ENCODE measurements around the gene TNK1. TPM values are rescaled to one million over a fixed set of nuclear protein-coding genes. Genes with fewer than 3 reads are reported as not detected.
A peak's percentile ranks its signal among the peaks of the same experiment; 100 is the strongest.

TNK1 gene
- 10.5 and 36.4 TPM in 2 replicates for total RNA-seq (2011; cell fraction: chromatin; rRNA removed; ENCODE audit: low replicate concordance)
- total RNA-seq (2011; cell fraction: nucleolus; rRNA removed), result 28.0 and 33.7 TPM in 2 replicates
- 10.6 and 13.7 TPM in 2 replicates for total RNA-seq (2011; cell fraction: nucleoplasm; rRNA removed)
- total RNA-seq (2014; rRNA removed) (2.1 and 3.2 TPM in 2 replicates), total RNA-seq (2014; rRNA removed; fragmentation: Illumina TruSeq; extraction: Trizol) (1.1 and 1.2 TPM in 2 replicates), total RNA-seq (2015; rRNA removed; fragmentation: Illumina TruSeq; extraction: Trizol) (1.5 and 2.6 TPM in 2 replicates), total RNA-seq (2021) (5.2 and 5.5 TPM in 2 replicates), polyA plus RNA-seq (2011; rRNA removed) (3.0 and 7.3 TPM in 2 replicates), polyA plus RNA-seq (2014; fragmentation: Illumina TruSeq; extraction: Trizol) (2.8 and 3.8 TPM in 2 replicates), polyA plus RNA-seq (2014; fragmentation: Nextera tagmentation; extraction: Ambion mirVana) (under 1 TPM; 0.28 to 0.41 TPM), polyA plus RNA-seq (2014; rRNA removed) (4.2 and 6.8 TPM in 2 replicates), polyA minus RNA-seq (2011; rRNA and poly(A)+ RNA removed) (4.9 and 5.5 TPM in 2 replicates), Bru-seq, nascent RNA (percentile 48 among the genes with signal in this experiment), BruChase-seq, experiment 1, labeled RNA remaining after a 2-hour chase (percentile 40 among the genes with signal in this experiment), BruChase-seq, experiment 2, labeled RNA remaining after a 6-hour chase (percentile 43 among the genes with signal in this experiment)
- polyA plus RNA-seq (2011; cell fraction: cytosol; rRNA removed), result 6.9 and 7.3 TPM in 2 replicates
- 21.3 and 23.4 TPM in 2 replicates for polyA plus RNA-seq (2011; cell fraction: nucleus; rRNA removed)
- 2.9 and 5.2 TPM in 2 replicates for polyA plus RNA-seq (2012)
- polyA minus RNA-seq (2011; cell fraction: cytosol; rRNA and poly(A)+ RNA removed), result 5.5 and 6.7 TPM in 2 replicates
- 14.5 and 20.9 TPM in 2 replicates for polyA minus RNA-seq (2011; cell fraction: nucleus; rRNA and poly(A)+ RNA removed)
- long read RNA-seq, experiment 1, partial matches to known transcripts, result 11 of 12 reads
- long read RNA-seq, experiment 1, other reads (novel, unspliced or antisense), result 1 of 12 reads
- long read RNA-seq, experiment 2, partial matches to known transcripts, result 4 of 5 reads
- long read RNA-seq, experiment 2, other reads (novel, unspliced or antisense), result 1 of 5 reads
- long read RNA-seq, experiment 3, partial matches to known transcripts, result 1 of 1 reads
- long read RNA-seq, experiment 3, other reads (novel, unspliced or antisense), result 0 of 1 reads

- POLR2A ChIA-PET, result interaction anchor here (0.5 to 0.9 kb wide), 4 partner anchors 13 to 104 kb away, joined by 3 to 4 read pairs (median 4); no protein-coding TSS in a partner anchor
- TSS peak; percentile 65 for BruUV-seq (replicated peaks)
- intact Hi-C loops (cut with micrococcal nuclease), result no loop called here
- peak within 1 kb of the TSS; percentile 93 for H2AFZ ChIP-seq (ENCODE audit: low read depth, low read length)
- peak within 1 kb of the TSS; percentile 68 for H3K4me2 ChIP-seq (ENCODE audit: insufficient read depth, low read length)
- H3K4me1 ChIP-seq (replicated peaks in 1 of 2; ENCODE audit: control insufficient read depth in 2 of 2, insufficient read depth in 2 of 2, low read length in 2 of 2), result peaks cover 8 to 18% of the 10 kb centered on the region in 2 experiments; a peak in 4 of 5 replicates
- H3K27me3 ChIP-seq (ENCODE audit: control insufficient read depth in 2 of 2, insufficient read depth in 2 of 2, low read length in 2 of 2), result no peaks in the 10 kb centered on the region
- peaks cover 2% of the 10 kb centered on the region; the same call in 1 of the 2 replicates for H3K9me3 ChIP-seq (replicated peaks; ENCODE audit: control insufficient read depth, insufficient read depth, low read depth, low read length)
- CTCF ChIA-PET (ENCODE audit: low intra/inter-chr PET ratio), result no interaction called here
- H3K79me2 ChIP-seq (ENCODE audit: control insufficient read depth, insufficient read depth, low read length), result no peaks in the 10 kb centered on the region; the same call in 2 of the 3 replicates
- peak within 1 kb of the TSS; percentile 52 for H3K4me3 ChIP-seq
- no peaks in the 10 kb centered on the region for H4K20me1 ChIP-seq (replicated peaks; ENCODE audit: control insufficient read depth, insufficient read depth, low read length)
- H3K36me3 ChIP-seq (ENCODE audit: control insufficient read depth, insufficient read depth, low read length), result no peaks in the 10 kb centered on the region
- H3K27ac ChIP-seq (ENCODE audit: extremely low read depth, low read depth, low read length), result no peak within 1 kb of the TSS
- H3K9ac ChIP-seq (ENCODE audit: insufficient read depth in 1 of 2, low read depth in 2 of 2, low read length in 2 of 2), result peak within 1 kb of the TSS; percentile 60 to 90; a peak in 3 of 4 replicates
- no peaks in the 10 kb centered on the region for H3K9me1 ChIP-seq (ENCODE audit: control insufficient read depth, insufficient read depth, low read length)
- WGBS (ENCODE audit: insufficient coverage, low coverage, missing lambda C conversion rate), result 9% methylated on average over 19 of the region's 52 CpGs
- DNase-seq (ENCODE audit: extremely low read depth in 1 of 4, low spot score in 3 of 4) (peak; percentile 62 to 82 (median 76)), FAIRE-seq (no peak), ATAC-seq (peak; percentile 91)
- in situ Hi-C loops (cut with MboI), result no loop called here
- TF ChIP-seq RBBP5 (IDR thresholded peaks at IDR 0.05; ENCODE audit: borderline replicate concordance, insufficient read depth, low read length, poor library complexity, severe bottlenecking), result no peak
- TF ChIP-seq CHCHD3 (CRISPR knock-in tag; IDR thresholded peaks at IDR 0.05), result no peak
- no peak for TF ChIP-seq ZNF408 (CRISPR knock-in tag; IDR thresholded peaks at IDR 0.05; ENCODE audit: low read depth)
- TF ChIP-seq HNRNPUL1 (IDR thresholded peaks at IDR 0.05; ENCODE audit: low read length), result no peak
- no peak for TF ChIP-seq CBX3 (IDR thresholded peaks at IDR 0.05; ENCODE audit: borderline replicate concordance in 1 of 2, low read length in 2 of 2)
- TF ChIP-seq PPARD (CRISPR knock-in tag; IDR thresholded peaks at IDR 0.05), result no peak
- TF ChIP-seq HLTF (IDR thresholded peaks at IDR 0.05), result no peak
- TF ChIP-seq ZBTB8A (IDR thresholded peaks at IDR 0.05; ENCODE audit: partially characterized antibody), result no peak
- TF ChIP-seq ZNF354B (CRISPR knock-in tag; IDR thresholded peaks at IDR 0.05), result no peak
- no peak for TF ChIP-seq EWSR1 (IDR thresholded peaks at IDR 0.05; ENCODE audit: borderline replicate concordance, low read depth, partially characterized antibody)
- no peak for TF ChIP-seq ZNF77 (CRISPR knock-in tag; IDR thresholded peaks at IDR 0.05)
- TF ChIP-seq L3MBTL2 (IDR thresholded peaks at IDR 0.05), result peak; percentile 41; the same call in 1 of the 2 replicates
- peak; percentile 42; the same call in 1 of the 2 replicates for TF ChIP-seq ELF1 (tag; IDR thresholded peaks at IDR 0.05)
- no peak for TF ChIP-seq KDM1A (IDR thresholded peaks at IDR 0.05)
- TF ChIP-seq RB1 (IDR thresholded peaks at IDR 0.05; ENCODE audit: low read depth), result peak; percentile 42; the same call in 1 of the 2 replicates
- TF ChIP-seq MCM3 (IDR thresholded peaks at IDR 0.05), result no peak
- TF ChIP-seq POLR2A (conservative IDR thresholded peaks at IDR 0.05), result peak; percentile 49; the same call in 1 of the 2 replicates
- peak; percentile 62; the same call in 1 of the 2 replicates for TF ChIP-seq NFIC (IDR thresholded peaks at IDR 0.05)
- TF ChIP-seq FOXK2 (conservative IDR thresholded peaks at IDR 0.05 in 1 of 2, IDR thresholded peaks at IDR 0.05 in 1 of 2; ENCODE audit: low read depth in 2 of 2), result no peak
- TF ChIP-seq ZNF785 (CRISPR knock-in tag; IDR thresholded peaks at IDR 0.05), result no peak
These were observed at the start of gene TNK1 for GRCh38 chr17:7380855-7381683. Gene TNK1, plus strand, starts transcription at chr17:7381089. Its CDS starts 1,838 bp downstream, at chr17:7382927.
